Measurements from ENCODE around the gene CHRND.

Gene CHRND

GRCh38 chr2:232483923-232484627 is 41.9 kb upstream of the CHRND start:
- no peaks in the 10 kb centered on the region for H3K27me3 ChIP-seq (ENCODE audit: insufficient read depth, low read length, poor library complexity)
- no peak for ATAC-seq (ENCODE audit: insufficient read depth, low read depth)

GRCh38 chr2:232484628-232485347 is 41.2 kb upstream of the CHRND start:
- H3K4me3 ChIP-seq (ENCODE audit: low read depth in 1 of 2, low read length in 2 of 2) = no peak overlapping the region
- H3K9me3 ChIP-seq (ENCODE audit: insufficient read depth, low read length, severe bottlenecking) = no peaks in the 10 kb centered on the region
- H2AFZ ChIP-seq (ENCODE audit: low read depth, low read length) = no peak overlapping the region
- H3K36me3 ChIP-seq (ENCODE audit: insufficient read depth, low read length) = no peaks in the 10 kb centered on the region
- no peaks in the 10 kb centered on the region for H3K27me3 ChIP-seq (ENCODE audit: insufficient read depth, low read length, poor library complexity)
- no peak for ATAC-seq (ENCODE audit: insufficient read depth, low read depth)
- no peak for DNase-seq
- no peak for TF ChIP-seq EZH2 (IDR thresholded peaks at IDR 0.05; ENCODE audit: borderline replicate concordance, low read depth, low read length, severe bottlenecking)
- TF ChIP-seq, protein P1, sequence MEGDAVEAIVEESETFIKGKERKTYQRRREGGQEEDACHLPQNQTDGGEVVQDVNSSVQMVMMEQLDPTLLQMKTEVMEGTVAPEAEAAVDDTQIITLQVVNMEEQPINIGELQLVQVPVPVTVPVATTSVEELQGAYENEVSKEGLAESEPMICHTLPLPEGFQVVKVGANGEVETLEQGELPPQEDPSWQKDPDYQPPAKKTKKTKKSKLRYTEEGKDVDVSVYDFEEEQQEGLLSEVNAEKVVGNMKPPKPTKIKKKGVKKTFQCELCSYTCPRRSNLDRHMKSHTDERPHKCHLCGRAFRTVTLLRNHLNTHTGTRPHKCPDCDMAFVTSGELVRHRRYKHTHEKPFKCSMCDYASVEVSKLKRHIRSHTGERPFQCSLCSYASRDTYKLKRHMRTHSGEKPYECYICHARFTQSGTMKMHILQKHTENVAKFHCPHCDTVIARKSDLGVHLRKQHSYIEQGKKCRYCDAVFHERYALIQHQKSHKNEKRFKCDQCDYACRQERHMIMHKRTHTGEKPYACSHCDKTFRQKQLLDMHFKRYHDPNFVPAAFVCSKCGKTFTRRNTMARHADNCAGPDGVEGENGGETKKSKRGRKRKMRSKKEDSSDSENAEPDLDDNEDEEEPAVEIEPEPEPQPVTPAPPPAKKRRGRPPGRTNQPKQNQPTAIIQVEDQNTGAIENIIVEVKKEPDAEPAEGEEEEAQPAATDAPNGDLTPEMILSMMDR (IDR thresholded peaks at IDR 0.05; ENCODE audit: borderline replicate concordance, extremely low read depth, low read length, poor library complexity, severe bottlenecking) = no peak
- no peak overlapping the region for H3K4me2 ChIP-seq (ENCODE audit: insufficient read depth, low read length)
- H3K79me2 ChIP-seq (ENCODE audit: insufficient read depth, low read length) = no peaks in the 10 kb centered on the region
- H4K20me1 ChIP-seq (ENCODE audit: insufficient read depth, low read length) = no peaks in the 10 kb centered on the region; the same call in 1 of the 2 replicates
- H3K4me1 ChIP-seq (ENCODE audit: insufficient read depth, low read length) = no peaks in the 10 kb centered on the region
- no peak overlapping the region for H3K27ac ChIP-seq (ENCODE audit: low read length)
- H3K9ac ChIP-seq (ENCODE audit: low read depth, low read length) = no peak overlapping the region

More at GRCh38 chr2:232483923-232484627, 41.9 kb upstream of the CHRND start:
- Histone ChIP-seq H4K20me1 (ENCODE audit: insufficient read depth, low read length) (no peaks in the 10 kb centered on the region; the same call in 1 of the 2 replicates), H3K9me3 (ENCODE audit: insufficient read depth, low read length, severe bottlenecking) (no peaks in the 10 kb centered on the region), H3K4me2 (ENCODE audit: insufficient read depth, low read length) (no peak overlapping the region), H3K4me1 (ENCODE audit: insufficient read depth, low read length) (no peaks in the 10 kb centered on the region), H2AFZ (ENCODE audit: low read depth, low read length) (no peak overlapping the region), H3K9ac (ENCODE audit: low read depth, low read length) (no peak overlapping the region), H3K4me3 (ENCODE audit: low read depth in 1 of 2, low read length in 2 of 2) (no peak overlapping the region), H3K36me3 (ENCODE audit: insufficient read depth, low read length) (no peaks in the 10 kb centered on the region), H3K79me2 (ENCODE audit: insufficient read depth, low read length) (no peaks in the 10 kb centered on the region), H3K27ac (ENCODE audit: low read length) (no peak overlapping the region)
- no peak for TF ChIP-seq EZH2 (IDR thresholded peaks at IDR 0.05; ENCODE audit: borderline replicate concordance, low read depth, low read length, severe bottlenecking)
- TF ChIP-seq, protein P1 (IDR thresholded peaks at IDR 0.05; ENCODE audit: borderline replicate concordance, extremely low read depth, low read length, poor library complexity, severe bottlenecking) = no peak
- DNase-seq = no peak

DNA sequence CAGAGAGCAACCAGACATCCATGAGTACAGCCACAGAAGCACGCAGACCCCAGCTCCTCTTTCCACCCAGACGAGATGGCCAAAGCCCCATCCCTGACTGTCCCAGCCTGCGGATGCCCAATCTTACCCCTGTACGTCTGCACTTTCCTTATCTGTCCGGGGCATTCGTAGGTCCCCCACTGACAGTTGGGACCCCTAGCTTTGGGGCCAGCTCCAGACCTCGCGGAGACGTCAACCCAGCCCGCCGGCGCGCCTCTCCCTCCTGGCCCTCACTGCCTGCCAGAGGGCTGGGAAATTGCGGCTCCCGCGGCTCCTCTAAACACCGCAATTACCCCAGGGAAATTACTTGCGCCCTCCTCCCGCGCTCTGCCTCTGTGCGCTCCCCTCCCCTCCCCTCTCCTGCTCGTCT is 40.6 kb upstream of the CHRND start:
- DNase-seq (no peak), ATAC-seq (ENCODE audit: insufficient read depth, low read depth) (no peak)
- Histone ChIP-seq H3K4me3 (ENCODE audit: low read depth in 1 of 2, low read length in 2 of 2) (no peak overlapping the region), H3K27ac (ENCODE audit: low read length) (no peak overlapping the region), H3K79me2 (ENCODE audit: insufficient read depth, low read length) (no peaks in the 10 kb centered on the region), H3K9ac (ENCODE audit: low read depth, low read length) (no peak overlapping the region), H2AFZ (ENCODE audit: low read depth, low read length) (no peak overlapping the region), H3K36me3 (ENCODE audit: insufficient read depth, low read length) (no peaks in the 10 kb centered on the region), H3K9me3 (ENCODE audit: insufficient read depth, low read length, severe bottlenecking) (no peaks in the 10 kb centered on the region), H3K27me3 (ENCODE audit: insufficient read depth, low read length, poor library complexity) (no peaks in the 10 kb centered on the region), H4K20me1 (ENCODE audit: insufficient read depth, low read length) (no peaks in the 10 kb centered on the region; the same call in none of the 2 replicates), H3K4me1 (ENCODE audit: insufficient read depth, low read length) (no peaks in the 10 kb centered on the region), H3K4me2 (ENCODE audit: insufficient read depth, low read length) (no peak overlapping the region)
- TF ChIP-seq EZH2 (IDR thresholded peaks at IDR 0.05; ENCODE audit: borderline replicate concordance, low read depth, low read length, severe bottlenecking) = no peak
- TF ChIP-seq, protein P1 (IDR thresholded peaks at IDR 0.05; ENCODE audit: borderline replicate concordance, extremely low read depth, low read length, poor library complexity, severe bottlenecking) = no peak
